ENCODE data around the gene VPREB1.

The VPREB1 gene

GRCh38 chr22:22244316-22245250, at the start of gene VPREB1:
Gene VPREB1, plus strand, starts transcription at chr22:22244786. Its CDS starts 28 bp downstream, at chr22:22244814.
- Histone ChIP-seq H3K27ac (ENCODE audit: low read length) (no peak within 1 kb of the TSS), H3K27me3 (ENCODE audit: control insufficient read depth, insufficient read depth, low read length) (peaks cover 100% of the 10 kb centered on the region), H3K36me3 (ENCODE audit: control insufficient read depth, low read depth, low read length) (no peaks in the 10 kb centered on the region), H3K9me3 (ENCODE audit: control insufficient read depth, low read depth, low read length) (no peaks in the 10 kb centered on the region), H3K4me1 (ENCODE audit: control insufficient read depth, low read depth, low read length) (no peaks in the 10 kb centered on the region), H3K9ac (ENCODE audit: low read length) (no peak within 1 kb of the TSS), H3K4me3 (ENCODE audit: low read length) (no peak within 1 kb of the TSS)

- Histone ChIP-seq H3K4me3 (ENCODE audit: low read length) (no peak overlapping the region), H3K27me3 (ENCODE audit: control insufficient read depth, insufficient read depth, low read length) (peaks cover 84% of the 10 kb centered on the region), H3K36me3 (ENCODE audit: control insufficient read depth, low read depth, low read length) (no peaks in the 10 kb centered on the region), H3K27ac (ENCODE audit: low read length) (no peak overlapping the region), H3K4me1 (ENCODE audit: control insufficient read depth, low read depth, low read length) (no peaks in the 10 kb centered on the region), H3K9me3 (ENCODE audit: control insufficient read depth, low read depth, low read length) (no peaks in the 10 kb centered on the region), H3K9ac (ENCODE audit: low read length) (no peak overlapping the region)
Observed at GRCh38 chr22:22194931-22195264, 49.7 kb upstream of the VPREB1 start.

- Histone ChIP-seq H3K27me3 (ENCODE audit: control insufficient read depth, insufficient read depth, low read length) (peaks cover 84% of the 10 kb centered on the region), H3K4me1 (ENCODE audit: control insufficient read depth, low read depth, low read length) (no peaks in the 10 kb centered on the region), H3K27ac (ENCODE audit: low read length) (no peak overlapping the region)
Observed at GRCh38 chr22:22195265-22196017, 49.1 kb upstream of the VPREB1 start.

GRCh38 chr22:22196018-22196533, 48.5 kb upstream of the VPREB1 start:
- Histone ChIP-seq H3K27me3 (ENCODE audit: control insufficient read depth, insufficient read depth, low read length) (peaks cover 84% of the 10 kb centered on the region), H3K4me3 (ENCODE audit: low read length) (no peak overlapping the region), H3K36me3 (ENCODE audit: control insufficient read depth, low read depth, low read length) (no peaks in the 10 kb centered on the region), H3K4me1 (ENCODE audit: control insufficient read depth, low read depth, low read length) (no peaks in the 10 kb centered on the region), H3K9ac (ENCODE audit: low read length) (no peak overlapping the region), H3K27ac (ENCODE audit: low read length) (no peak overlapping the region), H3K9me3 (ENCODE audit: control insufficient read depth, low read depth, low read length) (no peaks in the 10 kb centered on the region)

More at GRCh38 chr22:22195265-22196017, 49.1 kb upstream of the VPREB1 start:
- no peak overlapping the region for H3K4me3 ChIP-seq (ENCODE audit: low read length)
- no peak overlapping the region for H3K9ac ChIP-seq (ENCODE audit: low read length)
- no peaks in the 10 kb centered on the region for H3K36me3 ChIP-seq (ENCODE audit: control insufficient read depth, low read depth, low read length)
- H3K9me3 ChIP-seq (ENCODE audit: control insufficient read depth, low read depth, low read length): no peaks in the 10 kb centered on the region

- no peak overlapping the region for H3K27ac ChIP-seq (ENCODE audit: low read length)
- no peak overlapping the region for H3K4me3 ChIP-seq (ENCODE audit: low read length)
- no peaks in the 10 kb centered on the region for H3K4me1 ChIP-seq (ENCODE audit: control insufficient read depth, low read depth, low read length)
- no peak overlapping the region for H3K9ac ChIP-seq (ENCODE audit: low read length)
- no peaks in the 10 kb centered on the region for H3K9me3 ChIP-seq (ENCODE audit: control insufficient read depth, low read depth, low read length)
- peaks cover 89% of the 10 kb centered on the region for H3K27me3 ChIP-seq (ENCODE audit: control insufficient read depth, insufficient read depth, low read length)
- no peaks in the 10 kb centered on the region for H3K36me3 ChIP-seq (ENCODE audit: control insufficient read depth, low read depth, low read length)
Observed at GRCh38 chr22:22196833-22197477, 47.6 kb upstream of the VPREB1 start.

GRCh38 chr22:22197993-22198402, 46.6 kb upstream of the VPREB1 start:
- Histone ChIP-seq H3K9ac (ENCODE audit: low read length) (no peak overlapping the region), H3K27me3 (ENCODE audit: control insufficient read depth, insufficient read depth, low read length) (peaks cover 94% of the 10 kb centered on the region), H3K4me1 (ENCODE audit: control insufficient read depth, low read depth, low read length) (no peaks in the 10 kb centered on the region), H3K27ac (ENCODE audit: low read length) (no peak overlapping the region), H3K9me3 (ENCODE audit: control insufficient read depth, low read depth, low read length) (no peaks in the 10 kb centered on the region), H3K4me3 (ENCODE audit: low read length) (no peak overlapping the region), H3K36me3 (ENCODE audit: control insufficient read depth, low read depth, low read length) (no peaks in the 10 kb centered on the region)

- no peaks in the 10 kb centered on the region for H3K9me3 ChIP-seq (ENCODE audit: control insufficient read depth, low read depth, low read length)
- no peak overlapping the region for H3K27ac ChIP-seq (ENCODE audit: low read length)
- no peak overlapping the region for H3K4me3 ChIP-seq (ENCODE audit: low read length)
- no peaks in the 10 kb centered on the region for H3K36me3 ChIP-seq (ENCODE audit: control insufficient read depth, low read depth, low read length)
- H3K27me3 ChIP-seq (ENCODE audit: control insufficient read depth, insufficient read depth, low read length): peaks cover 100% of the 10 kb centered on the region
- no peak overlapping the region for H3K9ac ChIP-seq (ENCODE audit: low read length)
- H3K4me1 ChIP-seq (ENCODE audit: control insufficient read depth, low read depth, low read length): no peaks in the 10 kb centered on the region
Observed at GRCh38 chr22:22198751-22199150, 45.8 kb upstream of the VPREB1 start.

GRCh38 chr22:22199634-22200033, 45.0 kb upstream of the VPREB1 start:
- Histone ChIP-seq H3K36me3 (ENCODE audit: control insufficient read depth, low read depth, low read length) (no peaks in the 10 kb centered on the region), H3K27ac (ENCODE audit: low read length) (no peak overlapping the region), H3K9me3 (ENCODE audit: control insufficient read depth, low read depth, low read length) (no peaks in the 10 kb centered on the region), H3K9ac (ENCODE audit: low read length) (no peak overlapping the region), H3K4me1 (ENCODE audit: control insufficient read depth, low read depth, low read length) (no peaks in the 10 kb centered on the region), H3K27me3 (ENCODE audit: control insufficient read depth, insufficient read depth, low read length) (peaks cover 100% of the 10 kb centered on the region), H3K4me3 (ENCODE audit: low read length) (no peak overlapping the region)

GRCh38 chr22:22200569-22201184, 43.9 kb upstream of the VPREB1 start:
- Histone ChIP-seq H3K36me3 (ENCODE audit: control insufficient read depth, low read depth, low read length) (no peaks in the 10 kb centered on the region), H3K4me1 (ENCODE audit: control insufficient read depth, low read depth, low read length) (no peaks in the 10 kb centered on the region), H3K9me3 (ENCODE audit: control insufficient read depth, low read depth, low read length) (no peaks in the 10 kb centered on the region), H3K27ac (ENCODE audit: low read length) (no peak overlapping the region), H3K9ac (ENCODE audit: low read length) (no peak overlapping the region), H3K27me3 (ENCODE audit: control insufficient read depth, insufficient read depth, low read length) (peaks cover 100% of the 10 kb centered on the region), H3K4me3 (ENCODE audit: low read length) (no peak overlapping the region)

- Histone ChIP-seq H3K36me3 (ENCODE audit: control insufficient read depth, low read depth, low read length) (no peaks in the 10 kb centered on the region), H3K4me1 (ENCODE audit: control insufficient read depth, low read depth, low read length) (no peaks in the 10 kb centered on the region), H3K4me3 (ENCODE audit: low read length) (no peak overlapping the region), H3K27me3 (ENCODE audit: control insufficient read depth, insufficient read depth, low read length) (peaks cover 100% of the 10 kb centered on the region), H3K9ac (ENCODE audit: low read length) (no peak overlapping the region), H3K9me3 (ENCODE audit: control insufficient read depth, low read depth, low read length) (no peaks in the 10 kb centered on the region), H3K27ac (ENCODE audit: low read length) (no peak overlapping the region)
Observed at GRCh38 chr22:22201185-22201929, 43.2 kb upstream of the VPREB1 start.
